Motor neuron (in vitro differentiated cells): ENCODE data around the gene AGAP1. TPM values are rescaled to one million over a fixed set of nuclear protein-coding genes. Genes with fewer than 3 reads are reported as not detected.
A peak's percentile ranks its signal among the peaks of the same experiment; 100 is the strongest.

ENCODE experiments used
- ATAC-seq, 8 experiments: fragments of 200-7000 bp; cut with Tn5 transposase; replicated peaks in 6 of 8; 2 replicates each; pipeline ENCODE4 v1.8.0; 2021; ENCODE audit warnings: mild to moderate bottlenecking in 8 of 8, moderate library complexity in 8 of 8
- H3K27ac ChIP-seq, 2 donors: fragments of 250-450 bp; sonication (Bioruptor Pico); 2 replicates each; pipeline ENCODE4 v1.9.0; 2021; ENCODE audit warnings: antibody characterized with exemption in 2 of 2, mild to moderate bottlenecking in 2 of 2, moderate library complexity in 1 of 2
- H3K4me1 ChIP-seq, 2 donors: fragments of 250-450 bp; sonication (Bioruptor Pico); replicated peaks in 1 of 2; 2 replicates each; pipeline ENCODE4 v1.6.1; 2021; ENCODE audit warnings: antibody characterized with exemption in 2 of 2, mild to moderate bottlenecking in 2 of 2, moderate library complexity in 1 of 2
- H3K4me3 ChIP-seq, 5 donors: fragments of 250-450 bp; sonication (Bioruptor Pico); 2 replicates each; pipeline ENCODE4 v1.9.0; 2021; ENCODE audit warnings: antibody characterized with exemption in 5 of 5, mild to moderate bottlenecking in 5 of 5, moderate library complexity in 4 of 5
- WGBS, 10 experiments: fragments of 450-650 bp; shearing (Covaris generic); methylation state at CpG; one replicate each; pipeline ENCODE4 v1.0.0; 2022; 5-methylcytosine and 5-hydroxymethylcytosine counted together
- in situ Hi-C, 9 experiments: fragments of 400-800 bp; cut with MboI; loops; one replicate each; pipeline ENCODE4 v1.15.0; 2021; ENCODE audit warnings: low sequenced_read_pairs in 9 of 9, low pct_unique_long_range_greater_than_20kb in 2 of 9; ENCODE audit not compliant: unreplicated experiment in 9 of 9
- total RNA-seq, 8 experiments: library from RNA; unstranded; fragments of 300-600 nt; gene quantifications; 2 replicates each; pipeline versions ENCODE4 v1.2.3 to v1.2.4, GENCODE V29; 2022

Gene AGAP1
- total RNA-seq, 8 experiments from 2014 or later = 5.9 to 51.1 (median 34.3) TPM

DNA sequence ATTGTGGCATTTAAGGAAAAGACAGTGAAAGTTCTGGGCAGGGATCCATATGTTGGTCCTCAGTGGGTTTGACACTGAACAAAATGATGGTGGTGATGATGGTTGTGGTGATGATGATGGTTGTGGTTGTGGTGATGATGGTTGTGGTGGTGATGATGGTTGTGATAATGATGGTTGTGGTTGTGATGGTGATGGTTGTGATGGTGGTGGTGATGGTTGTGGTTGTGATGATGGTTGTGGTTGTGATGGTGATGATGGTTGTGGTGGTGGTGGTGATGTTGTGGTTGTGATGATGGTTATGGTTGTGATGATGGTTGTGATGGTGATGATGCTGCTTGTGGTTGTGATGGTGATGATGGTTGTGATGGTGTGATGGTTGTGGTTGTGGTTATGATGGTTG lies 308.7 kb downstream of the AGAP1 start:
- no peak overlapping the region for H3K4me3 ChIP-seq
- in situ Hi-C loops = no loop called here
- H3K27ac ChIP-seq = no peak overlapping the region
- ATAC-seq = no peak
- peaks cover 0 to 3% of the 10 kb centered on the region in 2 donors for H3K4me1 ChIP-seq

DNA sequence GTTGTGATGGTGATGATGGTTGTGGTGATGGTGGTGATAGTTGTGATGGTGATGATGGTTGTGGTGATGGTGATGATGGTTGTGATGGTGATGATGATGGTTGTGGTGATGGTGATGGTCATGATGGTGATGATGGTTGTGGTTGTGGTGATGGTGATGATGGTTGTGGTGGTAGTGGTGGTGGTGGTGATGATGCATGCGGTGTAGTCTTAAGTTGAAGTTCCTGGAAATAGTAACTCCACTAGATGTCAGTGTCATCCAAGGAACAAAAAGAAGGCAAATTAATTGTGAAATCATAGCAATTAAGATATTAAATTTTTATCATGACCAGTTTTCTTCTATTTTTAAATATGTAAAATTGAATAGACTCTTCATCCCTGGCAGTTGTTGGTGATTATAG lies 309.2 kb downstream of the AGAP1 start:
- Histone ChIP-seq H3K27ac (no peak overlapping the region), H3K4me1 (peaks cover 0 to 3% of the 10 kb centered on the region in 2 donors), H3K4me3 (no peak overlapping the region)
- ATAC-seq = no peak
- 88 to 100% (median 100%) methylated on average over 1 of the region's 1 CpG; no CpG with 5 or more reads in 4 of the 10 experiments for WGBS, 10 experiments
- in situ Hi-C loops = no loop called here

DNA sequence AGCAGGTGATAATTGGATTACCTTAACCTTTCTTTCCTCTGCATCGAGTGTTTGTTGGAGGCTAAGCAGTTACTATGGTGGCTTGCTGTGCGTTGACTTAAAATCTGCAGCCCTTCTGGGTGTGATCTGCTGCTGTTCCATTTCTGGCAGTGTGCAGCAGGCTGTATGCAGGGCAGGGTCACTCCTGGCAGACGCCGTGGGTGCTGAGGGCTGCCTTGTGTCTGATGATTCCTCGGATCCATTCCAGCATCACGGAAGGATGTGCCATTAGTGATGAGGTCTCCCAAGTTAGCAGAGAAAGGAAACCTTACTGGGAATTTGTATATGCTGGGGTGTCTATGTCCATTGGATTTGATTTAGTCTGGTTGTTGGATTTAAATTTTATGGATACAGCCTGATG lies 310.8 kb downstream of the AGAP1 start:
- ATAC-seq = no peak
- H3K4me1 ChIP-seq = peaks cover 0 to 3% of the 10 kb centered on the region in 2 donors
- H3K4me3 ChIP-seq = no peak overlapping the region
- 60 to 100% (median 97%) methylated on average over 1 to 4 of the region's 6 CpGs; no CpG with 5 or more reads in 5 of the 10 experiments for WGBS, 10 experiments
- in situ Hi-C loops = no loop called here
- H3K27ac ChIP-seq = no peak overlapping the region

DNA sequence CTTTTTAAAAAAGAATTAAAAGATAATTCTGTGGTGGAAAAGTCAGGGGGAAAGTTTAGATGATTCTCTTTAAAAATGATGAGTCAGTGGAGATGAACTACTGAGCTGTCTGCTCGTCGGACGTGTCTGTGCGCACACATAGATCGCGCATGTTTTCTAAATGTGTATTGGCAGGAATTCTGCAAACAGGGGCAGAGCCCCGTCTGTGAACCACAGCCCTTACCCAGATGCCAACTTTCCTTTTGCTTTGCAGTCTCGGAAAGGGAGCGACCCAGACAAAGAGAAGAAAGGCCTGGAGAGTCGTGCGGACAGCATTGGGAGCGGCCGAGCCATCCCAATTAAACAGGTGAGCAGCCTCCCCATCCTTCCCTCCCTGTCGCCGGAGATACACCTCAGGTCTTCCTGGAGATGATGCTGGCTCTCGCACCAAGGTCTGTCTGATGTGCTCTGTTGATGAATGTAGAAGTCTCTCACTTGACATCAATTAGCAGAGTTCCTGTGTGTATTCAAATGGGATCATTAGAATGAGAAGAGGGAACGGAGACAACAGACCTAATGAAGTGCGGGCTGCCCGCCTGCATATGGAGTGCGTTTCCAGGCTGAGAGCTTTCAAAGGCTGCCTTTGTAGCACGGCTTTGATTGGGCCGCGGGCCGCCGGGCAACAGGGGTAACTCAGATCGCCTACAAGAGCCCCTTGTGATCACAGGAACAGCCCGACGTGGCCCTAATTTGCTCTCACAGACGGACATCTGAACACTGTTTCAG lies 313.3 kb downstream of the AGAP1 start:
- in situ Hi-C loops = no loop called here
- H3K4me1 ChIP-seq = peaks cover 0 to 16% of the 10 kb centered on the region in 2 donors
- H3K4me3 ChIP-seq = no peak overlapping the region
- H3K27ac ChIP-seq = no peak overlapping the region
- 45 to 92% (median 60%) methylated on average over 2 to 26 of the region's 29 CpGs; no CpG with 5 or more reads in 1 of the 10 experiments for WGBS, 10 experiments
- peak in 5 of 8 experiments; percentile 70 to 84 (median 79) for ATAC-seq

DNA sequence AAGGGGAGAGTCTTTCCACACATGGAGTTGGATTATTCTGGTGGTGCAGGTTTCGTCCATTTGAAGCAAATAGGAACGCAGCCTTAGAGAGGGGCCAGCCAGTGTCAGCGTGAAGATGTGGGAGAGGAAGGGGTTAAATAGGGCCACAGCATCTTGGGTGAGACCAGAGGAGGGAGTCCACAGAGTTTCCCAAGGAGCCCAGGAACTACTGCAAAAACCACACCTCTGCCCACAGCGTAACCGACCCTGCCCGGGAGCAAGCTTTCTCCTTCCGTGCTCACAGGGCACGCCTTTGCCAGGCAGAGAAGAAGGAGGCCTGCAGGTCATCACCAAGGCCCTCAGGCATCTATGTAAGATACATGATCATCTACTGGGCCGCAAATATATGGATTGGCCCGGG lies 314.5 kb downstream of the AGAP1 start:
- no peak overlapping the region for H3K4me3 ChIP-seq
- peaks cover 0 to 16% of the 10 kb centered on the region in 2 donors for H3K4me1 ChIP-seq
- no peak overlapping the region for H3K27ac ChIP-seq
- ATAC-seq = no peak
- WGBS, 10 experiments = 78 to 100% (median 95%) methylated on average over 1 to 9 of the region's 10 CpGs; no CpG with 5 or more reads in 2 of the 10 experiments
- in situ Hi-C loops = no loop called here

DNA sequence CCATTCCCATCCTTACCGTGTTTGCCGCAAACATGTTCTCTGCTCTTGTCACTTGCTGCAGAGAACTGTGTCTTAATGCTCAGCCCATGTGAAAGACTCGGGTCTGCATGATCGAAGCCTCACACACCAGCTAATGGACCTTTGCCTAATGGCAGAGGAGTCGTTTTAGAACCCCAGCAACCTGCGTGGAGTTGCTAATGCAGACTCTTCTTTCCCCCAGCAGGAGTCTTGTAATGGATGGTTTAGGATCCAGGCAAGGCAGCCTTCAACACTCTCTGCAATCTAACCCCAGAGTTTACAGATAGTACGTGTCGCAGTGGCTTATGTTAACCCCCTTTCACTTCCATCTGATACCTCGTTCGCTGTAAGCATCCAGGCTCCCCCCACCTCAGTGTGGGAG lies 316.4 kb downstream of the AGAP1 start:
- ATAC-seq = no peak
- no peak overlapping the region for H3K27ac ChIP-seq
- no peak overlapping the region for H3K4me3 ChIP-seq
- WGBS, 10 experiments = 33 to 100% (median 89%) methylated on average over 1 to 7 of the region's 10 CpGs
- in situ Hi-C loops = no loop called here
- H3K4me1 ChIP-seq = peaks cover 0 to 16% of the 10 kb centered on the region in 2 donors

DNA sequence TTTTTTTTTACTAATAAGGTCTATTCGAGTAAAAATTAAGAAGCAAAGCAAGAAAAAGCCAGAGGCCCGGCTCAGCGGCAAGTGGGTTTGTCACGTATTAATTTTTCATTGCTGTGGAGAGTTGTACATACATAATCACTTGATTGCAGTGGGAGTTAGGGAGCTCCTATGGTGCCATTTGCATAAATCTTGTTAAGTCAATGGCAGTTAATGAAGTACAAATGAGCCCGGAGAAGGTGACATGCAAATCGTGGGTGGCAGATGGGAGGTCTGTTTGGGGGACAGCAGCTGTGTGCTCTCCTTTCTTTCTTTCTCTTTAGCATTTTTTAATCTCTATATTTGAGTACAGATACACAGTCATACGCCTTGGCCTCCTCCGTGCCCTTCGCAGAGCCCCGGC lies 317.0 kb downstream of the AGAP1 start:
- in situ Hi-C loops = no loop called here
- peak in 1 of 8 experiments; percentile 34 for ATAC-seq
- Histone ChIP-seq H3K27ac (no peak overlapping the region), H3K4me3 (no peak overlapping the region), H3K4me1 (peaks cover 0 to 16% of the 10 kb centered on the region in 2 donors)
- 33 to 98% (median 75%) methylated on average over 2 to 9 of the region's 10 CpGs; no CpG with 5 or more reads in 1 of the 10 experiments for WGBS, 10 experiments

DNA sequence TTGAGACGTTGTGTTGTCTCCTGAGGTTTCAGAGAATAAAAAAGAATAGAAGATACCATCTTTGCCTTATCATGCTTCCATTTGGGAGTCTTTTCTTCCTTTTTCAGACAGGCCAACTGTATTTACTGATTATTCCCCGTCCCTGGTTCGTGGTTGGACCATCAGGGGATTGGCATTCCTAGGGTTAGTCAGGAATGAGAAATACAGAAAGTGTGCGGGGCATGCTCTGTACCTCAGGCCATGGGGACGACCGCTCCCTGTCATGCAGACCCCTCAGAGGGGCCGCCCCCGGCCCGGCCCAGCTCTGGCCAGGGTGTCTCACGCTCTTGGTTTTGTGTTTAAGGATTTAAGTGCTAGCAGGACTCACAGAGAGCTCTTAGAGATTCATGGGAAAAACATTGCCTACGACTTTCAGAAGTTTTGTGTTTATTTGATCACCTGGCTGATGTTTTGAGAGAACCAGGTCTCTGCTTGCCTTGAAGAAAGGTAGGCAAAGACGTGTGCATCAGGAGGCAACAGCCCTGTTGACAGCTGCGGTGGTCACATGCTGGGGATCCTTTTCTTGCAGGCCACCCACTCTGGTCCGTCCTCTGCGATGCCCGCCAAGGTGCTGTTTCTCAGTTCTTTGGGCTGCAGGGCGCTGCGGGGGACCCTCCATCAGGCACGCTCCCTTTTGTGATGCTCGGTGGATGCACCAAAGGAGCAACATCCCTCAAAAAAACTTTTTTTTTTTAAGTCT lies 317.8 kb downstream of the AGAP1 start:
- in situ Hi-C loops = no loop called here
- no peak overlapping the region for H3K27ac ChIP-seq
- 88 to 100% (median 96%) methylated on average over 3 to 11 of the region's 20 CpGs; no CpG with 5 or more reads in 1 of the 10 experiments for WGBS, 10 experiments
- peaks cover 0 to 13% of the 10 kb centered on the region in 2 donors for H3K4me1 ChIP-seq
- no peak for ATAC-seq
- no peak overlapping the region for H3K4me3 ChIP-seq

DNA sequence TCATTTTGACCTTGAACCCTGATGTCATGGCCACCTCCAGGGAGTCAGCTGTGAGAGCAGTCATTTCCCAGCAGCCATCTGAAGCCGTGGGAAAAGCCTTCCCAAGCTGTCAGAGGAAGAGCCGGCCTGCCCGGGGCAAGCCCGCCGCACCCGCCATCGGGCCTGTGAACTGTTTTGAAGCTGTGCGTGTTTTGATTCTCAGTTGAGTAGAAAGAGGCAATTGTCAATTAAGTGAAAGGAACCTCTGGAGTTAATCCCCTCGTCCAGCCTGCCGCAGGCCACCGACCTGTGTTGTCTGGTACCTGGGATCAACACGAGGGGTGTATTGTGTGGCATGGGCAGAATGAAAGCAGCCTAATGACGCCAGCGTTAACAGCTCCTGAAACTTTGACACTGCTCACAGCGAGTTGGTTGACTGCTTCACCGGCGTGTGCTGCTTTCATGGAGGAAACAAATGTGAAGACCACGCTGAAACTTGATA lies 318.4 kb downstream of the AGAP1 start:
- WGBS, 10 experiments = 90 to 100% (median 93%) methylated on average over 2 to 10 of the region's 18 CpGs; no CpG with 5 or more reads in 3 of the 10 experiments
- no peak for ATAC-seq
- in situ Hi-C loops = no loop called here
- Histone ChIP-seq H3K27ac (no peak overlapping the region), H3K4me3 (no peak overlapping the region), H3K4me1 (peaks cover 0 to 13% of the 10 kb centered on the region in 2 donors)

DNA sequence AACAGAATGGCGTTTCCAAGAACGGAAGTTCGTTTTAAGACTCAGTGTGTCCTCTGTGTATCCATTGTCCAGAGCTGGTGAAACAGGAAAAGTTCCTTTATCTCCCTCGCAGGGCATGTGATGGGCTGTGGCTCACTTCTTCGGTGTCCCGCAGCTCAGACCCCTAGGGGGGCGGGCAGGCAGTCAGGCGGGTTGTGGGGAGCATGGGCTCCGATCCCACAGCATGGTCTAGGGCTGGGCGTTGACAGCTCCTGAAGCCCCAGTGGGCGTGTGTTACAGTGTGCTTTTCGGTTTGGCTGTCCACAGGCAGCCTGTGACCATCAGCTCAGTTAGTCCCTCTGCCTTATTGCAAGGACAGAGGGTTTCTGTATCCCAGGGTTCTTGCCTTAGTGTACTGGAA lies 319.6 kb downstream of the AGAP1 start:
- ATAC-seq = no peak
- 92 to 100% (median 96%) methylated on average over 1 to 6 of the region's 12 CpGs; no CpG with 5 or more reads in 5 of the 10 experiments for WGBS, 10 experiments
- no peak overlapping the region for H3K27ac ChIP-seq
- no peak overlapping the region for H3K4me3 ChIP-seq
- H3K4me1 ChIP-seq = peaks cover 0 to 13% of the 10 kb centered on the region in 2 donors
- in situ Hi-C loops = no loop called here

DNA sequence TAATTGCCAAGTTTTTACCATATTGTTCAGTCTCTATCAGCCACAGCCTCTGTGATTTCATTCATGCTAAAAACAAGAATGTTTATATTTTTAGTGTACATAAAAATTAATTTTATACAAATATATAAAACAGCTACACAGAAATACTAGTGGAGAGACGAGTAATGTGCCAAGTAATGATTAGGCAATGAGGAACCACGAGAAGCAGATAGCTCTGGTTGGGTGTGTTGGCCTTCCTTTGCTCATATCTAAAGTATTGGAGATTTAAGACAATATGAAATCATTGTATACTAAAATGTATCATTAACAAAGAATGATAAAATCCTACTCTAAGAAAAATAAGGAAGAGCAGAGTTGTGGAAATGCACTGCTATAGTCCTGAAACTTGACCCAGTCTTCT lies 326.7 kb downstream of the AGAP1 start:
- in situ Hi-C loops = no loop called here
- H3K27ac ChIP-seq = no peak overlapping the region
- H3K4me3 ChIP-seq = no peak overlapping the region
- no peak for ATAC-seq
- WGBS, 10 experiments = 60 to 100% (median 95%) methylated on average over 1 to 2 of the region's 2 CpGs
- H3K4me1 ChIP-seq = peaks cover 10 to 17% of the 10 kb centered on the region in 2 donors

DNA sequence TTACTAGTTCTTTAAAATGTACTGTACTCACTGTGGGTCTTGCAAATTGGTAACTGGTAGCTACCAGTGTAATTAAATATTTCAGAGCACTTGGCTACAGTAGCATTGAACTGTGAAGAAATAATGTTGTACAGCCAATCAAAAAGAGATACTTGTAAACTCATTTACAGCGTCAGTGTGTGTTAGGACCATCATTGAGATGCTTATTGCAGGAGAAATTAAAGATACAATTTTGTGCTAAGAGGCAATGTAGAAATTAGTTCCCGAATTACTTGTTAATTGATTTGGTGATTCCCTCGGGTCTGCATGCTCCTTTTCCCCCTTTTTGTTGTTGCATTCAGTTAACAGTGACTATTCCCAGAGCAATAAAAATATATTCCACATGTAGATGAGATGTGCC lies 330.5 kb downstream of the AGAP1 start:
- ATAC-seq = no peak
- in situ Hi-C loops = no loop called here
- no peak overlapping the region for H3K4me3 ChIP-seq
- peak overlapping the region in 1 of 2 donors; percentile 25 for H3K27ac ChIP-seq
- 57 to 100% (median 80%) methylated on average over 1 to 3 of the region's 3 CpGs; no CpG with 5 or more reads in 2 of the 10 experiments for WGBS, 10 experiments
- H3K4me1 ChIP-seq = peaks cover 10 to 20% of the 10 kb centered on the region in 2 donors

DNA sequence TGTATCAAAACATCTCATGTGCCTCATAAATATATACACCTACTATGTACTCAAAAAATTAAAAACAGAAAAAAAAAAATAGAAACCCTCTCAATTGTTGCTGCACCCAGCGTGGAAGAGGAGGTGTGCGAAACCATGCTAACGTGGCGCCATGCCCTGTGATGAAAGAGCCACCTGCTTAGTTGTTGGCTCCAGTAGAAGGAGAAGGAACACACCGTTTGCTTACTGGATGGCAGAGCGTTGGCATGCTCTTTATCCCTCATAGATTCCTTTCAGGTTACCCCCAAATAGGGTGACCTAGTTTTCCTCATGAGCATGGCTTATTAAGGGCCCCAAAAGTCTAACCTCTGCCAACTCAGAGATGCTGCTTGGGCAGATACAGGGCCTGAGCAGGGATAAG lies 332.1 kb downstream of the AGAP1 start:
- WGBS, 10 experiments = 93 to 100% (median 100%) methylated on average over 2 to 6 of the region's 6 CpGs; no CpG with 5 or more reads in 2 of the 10 experiments
- Histone ChIP-seq H3K27ac (no peak overlapping the region), H3K4me3 (no peak overlapping the region), H3K4me1 (peaks cover 10 to 20% of the 10 kb centered on the region in 2 donors)
- in situ Hi-C loops = no loop called here
- no peak for ATAC-seq
